CD4-positive, alpha-beta T cell treated with Interleukin-6 for 4 hours (primary cell): ENCODE measurements around the gene DHRS3.

Source experiments
- DNase-seq: peaks from one replicate; pipeline ENCODE4 v3.0.0-alpha.2; 2020; ENCODE audit warnings: mixed read lengths

Gene DHRS3

DNA sequence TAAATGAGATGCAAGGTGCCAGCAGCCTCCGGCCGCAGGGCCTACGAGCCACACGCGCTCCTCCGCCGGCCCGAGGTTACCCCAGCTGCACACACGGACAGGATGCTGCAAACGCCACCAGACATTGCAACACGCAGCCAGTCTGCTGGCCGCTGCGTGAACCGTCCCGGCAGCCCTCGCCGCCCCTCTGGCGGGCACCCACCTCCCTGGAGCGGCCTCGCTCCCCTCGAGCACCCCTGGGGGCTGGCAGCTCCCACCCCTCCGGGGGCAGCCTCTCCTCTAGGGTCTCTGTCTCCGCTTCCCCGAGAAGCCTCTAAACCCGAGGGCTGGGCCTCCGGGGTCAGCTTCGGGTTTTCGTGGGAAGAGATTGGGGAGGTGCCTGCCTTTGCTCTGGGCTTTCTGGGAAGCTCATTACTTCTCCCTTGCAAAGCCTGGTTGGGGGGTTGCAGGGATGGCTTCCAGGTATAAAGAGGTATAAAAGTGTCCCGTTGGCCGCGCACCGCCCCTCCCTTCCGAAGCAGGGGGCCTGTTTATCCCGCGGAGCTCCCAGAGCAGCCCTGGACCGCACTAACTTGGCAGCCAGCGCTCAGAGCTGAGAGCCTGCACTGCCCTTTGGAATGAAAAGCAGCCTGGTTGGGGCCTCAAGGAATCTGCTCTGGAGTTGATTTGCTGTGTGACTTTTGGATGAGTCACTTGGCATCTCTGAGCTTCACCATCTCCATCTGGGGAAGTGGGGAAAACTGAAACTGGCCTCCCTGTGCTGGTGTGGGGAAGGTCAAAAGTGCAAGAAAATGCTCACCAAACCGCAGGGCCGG is 21.8 kb downstream of the DHRS3 start:
- no peak for DNase-seq

DNA sequence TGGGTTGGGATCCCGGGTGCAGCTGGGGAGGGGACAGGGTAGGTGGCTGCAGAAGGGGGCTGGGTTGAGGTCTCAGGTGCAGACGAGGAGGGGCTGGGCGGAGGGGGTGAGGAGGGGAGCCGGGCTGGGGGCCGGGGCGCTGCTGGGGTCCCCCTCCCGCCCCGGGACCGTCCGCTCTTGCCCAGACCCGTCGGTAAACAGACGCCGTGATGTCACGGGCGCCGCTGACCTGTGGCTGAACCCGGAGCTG is 22.3 kb downstream of the DHRS3 start:
- DNase-seq = no peak

DNA sequence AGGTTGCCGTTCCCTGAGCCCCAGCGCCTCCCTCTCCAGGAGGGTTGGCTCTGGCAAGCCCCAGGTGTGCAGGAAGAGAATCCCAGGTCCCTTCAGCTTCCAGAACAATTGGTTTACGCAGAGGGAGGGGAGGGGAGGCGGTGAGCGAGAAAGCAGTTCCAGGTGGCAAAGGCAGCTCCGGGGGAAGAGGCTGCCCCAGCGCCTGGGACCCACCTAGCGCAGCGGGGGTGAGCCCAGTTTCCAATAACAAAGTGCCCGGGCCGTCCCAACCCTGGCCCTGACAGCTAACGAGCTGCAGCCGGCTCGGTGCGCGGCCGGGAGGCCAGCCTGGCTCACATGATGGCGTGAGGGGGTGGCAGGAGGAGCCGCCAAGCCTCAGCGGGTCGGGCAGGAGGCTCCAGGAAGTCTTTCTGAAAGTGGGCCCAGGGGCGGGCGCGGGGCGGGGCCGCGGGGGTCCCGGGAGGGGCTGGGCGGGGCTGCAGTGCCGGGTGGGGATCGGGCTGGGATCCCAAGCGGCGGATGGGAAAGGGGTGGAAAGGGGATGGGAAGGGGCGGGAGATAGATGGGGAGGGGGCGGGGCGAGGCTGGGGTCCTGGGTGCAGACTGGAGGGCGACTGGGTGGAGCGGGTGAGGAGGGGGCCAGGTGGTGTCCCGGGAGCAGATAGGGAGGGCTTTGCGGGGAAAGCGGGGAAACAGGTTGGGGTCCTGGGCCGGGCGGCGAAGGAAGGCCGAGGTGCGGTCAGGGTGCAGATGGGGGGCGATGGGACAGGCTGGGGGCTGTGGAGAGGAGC is 22.8 kb downstream of the DHRS3 start:
- DNase-seq = peak; percentile 50

DNA sequence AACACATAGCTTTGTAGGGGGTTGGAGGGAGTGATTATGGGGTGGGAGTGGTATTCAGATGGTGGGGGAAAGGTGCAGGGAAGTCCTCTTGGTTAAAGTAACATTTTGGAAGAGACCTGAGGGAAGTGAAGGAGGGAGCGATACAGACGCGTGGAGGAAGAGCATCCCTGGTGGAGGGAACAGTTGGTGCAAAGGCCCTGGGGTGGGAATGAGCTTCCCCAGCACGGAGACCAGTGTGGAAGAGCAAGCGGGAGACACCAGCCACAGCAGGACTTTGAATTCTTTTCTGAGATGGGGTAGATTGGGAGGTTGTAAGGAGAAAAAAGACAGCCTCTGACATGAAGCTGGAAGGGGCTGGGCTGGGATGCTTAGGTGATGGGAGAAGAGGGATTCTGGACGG is 23.5 kb downstream of the DHRS3 start:
- no peak for DNase-seq

DNA sequence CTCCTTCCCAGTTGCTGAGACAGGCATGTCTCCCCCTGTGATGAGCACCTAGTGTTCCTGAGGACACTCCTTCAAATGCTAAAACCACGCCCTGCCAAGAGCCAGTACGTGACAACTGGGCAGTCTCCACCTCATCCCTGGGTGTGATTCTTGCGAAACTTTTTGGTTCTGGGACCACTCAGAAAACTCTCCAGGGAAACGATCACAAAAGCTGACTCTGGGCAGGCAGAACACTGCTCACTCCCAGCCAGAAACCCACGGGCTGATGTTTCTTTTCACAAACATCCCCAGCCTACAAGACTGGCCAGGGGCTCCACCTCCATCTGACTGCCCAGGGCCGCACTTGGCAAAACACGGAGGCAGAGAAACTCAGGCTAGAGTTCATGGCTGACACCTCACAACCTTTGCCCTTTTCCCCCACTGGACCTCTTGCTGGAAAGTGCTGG is 24.4 kb downstream of the DHRS3 start:
- no peak for DNase-seq

DNA sequence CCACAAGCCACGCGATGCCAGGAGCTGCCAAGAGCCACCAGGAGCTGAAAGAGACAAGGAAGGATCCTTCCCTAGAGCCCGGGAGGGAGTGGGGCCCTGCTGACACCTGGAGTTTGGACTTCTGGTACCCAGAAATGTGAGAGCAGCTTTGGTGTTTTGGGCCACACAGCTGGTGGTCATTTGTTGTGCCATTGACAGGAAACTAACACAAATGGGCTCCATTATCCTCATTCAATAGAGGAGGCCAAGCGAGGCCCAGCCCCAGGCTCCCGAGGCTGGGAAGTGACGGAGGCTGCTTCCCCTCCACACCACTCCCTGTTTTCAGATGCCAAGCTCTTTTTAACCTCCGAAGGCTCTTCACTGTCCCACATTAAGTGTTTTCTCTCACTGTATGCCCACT is 25.5 kb downstream of the DHRS3 start:
- no peak for DNase-seq

DNA sequence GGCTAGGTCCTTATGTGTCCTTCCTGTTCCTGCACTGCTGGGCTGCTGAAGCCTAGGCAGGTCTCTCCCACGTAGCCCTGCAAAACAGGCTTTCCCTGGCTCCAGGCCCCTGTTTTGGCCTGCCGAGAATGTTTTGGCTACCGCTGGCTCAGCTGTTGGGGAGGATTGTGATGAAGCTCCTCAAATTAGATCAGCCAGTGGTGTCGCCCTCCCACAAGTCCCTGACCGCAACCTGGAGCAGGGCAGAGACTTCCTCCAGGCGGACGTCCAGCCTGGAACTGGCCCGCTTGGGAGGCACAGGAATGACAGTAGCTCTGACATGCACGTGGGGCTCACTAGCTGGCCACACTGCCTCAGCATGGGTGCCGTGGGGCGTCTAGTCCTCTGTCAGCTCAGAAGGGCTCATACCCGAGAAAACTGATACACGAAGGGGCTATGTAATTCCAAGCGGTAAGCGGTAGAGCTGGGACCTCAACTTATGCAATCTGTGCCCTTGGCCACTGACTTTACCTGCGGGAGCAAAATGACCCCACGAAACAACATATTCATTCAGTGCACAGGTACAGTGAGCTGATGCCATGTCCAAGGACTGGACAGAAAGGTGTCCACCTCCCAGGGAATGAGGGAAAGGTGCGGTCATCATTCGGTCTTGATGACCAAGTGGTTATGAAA is 26.6 kb downstream of the DHRS3 start:
- DNase-seq = no peak

DNA sequence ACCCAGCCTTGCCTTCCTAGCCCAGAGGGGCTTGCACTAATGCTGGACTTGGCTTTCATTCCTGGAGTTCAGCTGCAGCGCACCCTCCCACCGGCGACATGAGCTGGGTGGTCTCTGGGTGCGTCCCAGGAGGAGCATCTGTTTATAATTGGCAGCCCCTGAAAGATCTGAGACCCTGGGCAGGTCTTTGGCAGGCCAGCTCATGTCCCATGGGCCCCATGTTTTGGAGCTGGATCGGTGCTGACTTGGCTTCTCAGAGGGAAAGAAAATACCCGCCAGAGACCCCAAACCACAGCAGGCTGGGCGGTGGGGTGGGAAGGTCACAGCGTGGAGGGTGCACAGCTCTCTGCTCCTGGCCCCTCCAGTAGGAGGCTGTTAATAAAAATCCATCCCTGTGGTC is 29.3 kb downstream of the DHRS3 start:
- no peak for DNase-seq

DNA sequence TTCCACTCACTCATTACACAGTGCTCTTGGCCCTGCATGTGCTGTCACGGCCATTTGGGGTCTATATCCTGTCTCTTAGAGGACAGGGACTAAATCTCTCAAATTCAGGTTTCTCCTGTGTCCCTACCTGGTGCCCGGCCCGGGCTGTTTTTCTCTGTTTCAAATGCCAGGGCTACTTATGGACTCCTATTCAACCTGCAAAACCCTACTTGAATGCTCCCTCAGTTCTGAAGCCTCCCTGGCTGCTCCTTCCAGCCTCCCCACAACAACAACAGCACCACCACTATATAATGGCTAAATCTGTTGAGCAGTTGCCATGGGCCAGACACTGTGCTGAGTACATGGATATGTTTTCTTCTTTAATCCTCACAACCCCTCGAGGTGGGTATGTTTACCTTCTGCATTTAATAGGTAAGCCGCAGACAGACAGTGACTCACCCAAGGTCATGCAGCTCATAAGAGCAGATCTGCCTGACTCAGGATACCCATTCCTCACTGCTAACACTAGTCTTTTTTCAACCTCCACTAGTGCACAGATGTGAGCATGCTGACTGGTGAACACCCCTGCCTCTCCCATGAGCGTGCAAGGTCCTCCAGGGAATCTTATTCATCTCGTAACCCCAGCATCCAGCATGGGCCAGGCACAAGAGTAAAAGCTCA is 29.9 kb downstream of the DHRS3 start:
- no peak for DNase-seq

DNA sequence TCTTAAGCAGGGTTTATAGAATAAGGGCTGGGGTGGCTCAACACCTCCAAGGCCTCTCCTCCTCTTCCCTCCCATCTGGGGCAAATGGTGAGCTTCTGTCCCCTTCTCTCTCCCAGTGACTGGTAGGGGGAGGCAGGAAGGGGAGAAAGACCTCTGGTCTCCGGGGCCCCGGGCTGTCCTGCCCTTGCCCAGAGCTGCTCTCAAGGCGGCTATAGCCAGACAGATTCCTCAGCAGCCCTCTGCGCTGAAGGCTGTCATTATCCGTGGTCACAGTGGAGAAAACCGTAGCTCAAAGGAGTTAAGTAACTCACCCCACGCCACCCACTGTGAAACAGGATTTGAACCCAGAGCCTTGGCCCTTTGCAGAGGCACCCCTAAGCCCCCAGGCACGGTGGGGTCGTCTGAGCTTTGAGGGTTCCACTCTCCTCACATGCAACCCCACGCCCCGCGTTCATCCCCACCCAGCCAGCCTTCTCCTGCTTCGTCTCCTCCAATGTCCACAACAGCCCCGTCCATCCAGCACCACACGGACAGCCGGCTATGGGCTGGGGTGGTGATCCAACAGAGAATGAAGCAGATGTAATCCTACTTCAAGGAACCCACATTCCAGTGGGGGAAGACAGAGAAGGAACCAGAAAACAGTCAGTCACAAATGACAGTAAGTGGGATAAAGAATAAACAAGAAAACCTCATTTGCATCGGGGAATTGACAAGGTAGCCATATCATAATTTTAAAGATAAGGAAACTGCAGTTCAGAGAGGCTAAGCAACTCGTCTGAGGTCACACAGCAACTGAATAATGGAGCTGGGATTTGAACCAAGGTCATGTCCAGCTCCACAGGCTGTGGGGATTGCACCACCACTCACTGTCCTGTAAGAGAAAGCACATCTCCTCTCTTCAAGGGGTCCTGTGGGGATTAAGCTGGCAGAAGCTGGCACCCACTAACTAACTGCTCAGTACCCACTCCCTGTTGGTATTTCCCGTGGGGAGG is 31.8 kb downstream of the DHRS3 start:
- no peak for DNase-seq

DNA sequence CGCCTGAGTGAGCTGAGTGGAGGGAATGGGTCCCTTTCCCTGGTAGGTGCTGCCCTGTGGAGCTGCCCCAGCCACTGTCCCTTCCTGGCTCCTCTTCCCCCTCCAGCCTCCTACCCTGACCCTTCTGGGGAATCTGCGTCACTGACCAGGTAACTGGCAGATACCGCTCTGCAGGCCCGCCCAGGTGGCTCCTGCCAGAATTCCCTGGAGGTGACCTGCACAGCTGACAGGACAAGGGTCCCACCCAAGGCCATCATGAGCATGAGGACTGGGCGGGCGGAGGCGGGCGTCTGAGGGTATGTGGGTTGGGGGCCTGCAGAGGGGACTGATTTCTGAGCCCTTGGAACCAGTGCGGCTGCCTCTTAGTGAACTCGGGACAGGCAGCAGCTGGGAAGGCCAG is 32.5 kb downstream of the DHRS3 start:
- DNase-seq = no peak

DNA sequence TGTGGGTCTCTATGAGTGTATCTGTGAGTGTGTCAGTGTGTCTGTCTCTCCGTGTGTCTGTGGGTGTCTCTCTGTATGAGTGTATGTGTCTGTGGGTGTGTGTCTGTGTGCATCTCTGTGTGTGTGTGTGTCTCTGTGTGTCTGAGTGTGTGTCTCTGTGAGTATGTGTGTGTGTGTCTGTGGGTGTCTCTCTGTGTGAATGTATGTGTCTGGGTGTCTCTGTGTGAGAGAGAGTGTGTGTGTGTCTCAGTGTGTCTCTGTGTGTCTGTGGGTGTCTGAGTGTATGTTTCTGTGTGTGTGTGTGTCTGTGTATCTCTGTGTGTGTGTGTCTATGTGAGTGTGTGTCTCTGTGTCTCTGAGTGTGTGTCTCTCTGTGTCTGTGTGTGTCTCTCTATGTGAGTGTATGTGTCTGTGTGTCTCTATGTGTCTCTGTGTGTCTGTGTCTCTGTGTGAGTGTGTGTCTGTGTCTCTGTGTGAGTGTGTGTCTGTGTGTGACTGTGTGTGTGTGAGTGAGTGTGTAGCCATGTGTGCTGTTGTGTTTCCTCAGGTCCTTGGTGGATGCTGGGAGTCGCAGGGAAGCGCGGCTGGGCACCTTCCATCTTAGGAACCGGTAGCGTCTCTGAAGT is 33.0 kb downstream of the DHRS3 start:
- DNase-seq = no peak

DNA sequence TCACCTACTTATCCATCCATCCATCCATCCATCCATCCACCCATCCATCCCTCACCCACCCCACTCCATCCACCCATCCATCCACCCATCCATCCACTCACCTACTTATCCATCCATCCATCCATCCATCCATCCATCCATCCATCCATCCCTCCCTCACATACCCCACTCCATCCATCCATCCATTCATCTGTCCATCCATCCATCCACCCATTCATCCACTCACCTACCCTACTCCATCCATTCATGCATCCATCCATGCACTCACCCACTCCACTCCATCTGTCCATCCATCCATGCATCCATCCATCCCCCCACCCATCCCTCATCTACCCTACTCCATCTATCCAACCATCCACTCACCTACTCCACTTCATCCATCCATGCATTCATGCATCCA is 34.5 kb downstream of the DHRS3 start:
- no peak for DNase-seq

DNA sequence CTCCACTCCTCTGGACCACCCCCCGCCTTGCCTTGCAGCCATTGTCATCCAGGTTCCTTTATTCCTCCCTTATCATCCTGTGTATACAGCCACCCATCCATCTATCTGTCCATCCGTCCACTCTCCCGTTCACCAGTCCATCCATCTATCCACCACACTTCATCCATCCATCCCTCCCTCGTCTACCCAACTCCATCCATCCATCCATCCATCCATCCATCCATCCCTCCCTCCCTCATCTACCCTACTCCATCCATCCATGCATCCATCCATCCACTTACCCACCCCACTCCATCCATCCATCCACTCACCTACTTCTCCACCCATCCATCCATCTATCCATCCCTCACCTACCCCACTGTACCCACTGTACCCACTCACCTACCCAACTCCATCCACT is 35.4 kb downstream of the DHRS3 start:
- DNase-seq = no peak

DNA sequence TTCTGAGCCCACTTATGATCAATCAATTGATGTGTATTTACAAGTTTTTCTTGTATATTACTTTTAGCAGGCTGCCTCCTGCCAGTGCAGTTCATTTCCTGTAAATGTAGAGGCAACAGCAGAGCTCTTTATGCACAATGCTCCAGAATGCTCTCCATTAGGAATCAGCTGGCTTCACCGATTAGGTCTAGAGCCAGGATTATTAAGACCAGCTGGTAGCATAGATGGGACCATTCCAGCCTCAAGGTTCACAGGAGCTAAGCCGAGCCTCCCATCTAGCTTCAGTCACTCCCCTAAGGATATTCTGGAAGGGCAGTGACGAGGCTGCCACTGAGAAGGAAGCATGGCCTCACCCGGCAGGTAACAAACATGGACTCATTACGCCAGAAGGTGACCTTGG is 36.8 kb downstream of the DHRS3 start:
- no peak for DNase-seq

DNA sequence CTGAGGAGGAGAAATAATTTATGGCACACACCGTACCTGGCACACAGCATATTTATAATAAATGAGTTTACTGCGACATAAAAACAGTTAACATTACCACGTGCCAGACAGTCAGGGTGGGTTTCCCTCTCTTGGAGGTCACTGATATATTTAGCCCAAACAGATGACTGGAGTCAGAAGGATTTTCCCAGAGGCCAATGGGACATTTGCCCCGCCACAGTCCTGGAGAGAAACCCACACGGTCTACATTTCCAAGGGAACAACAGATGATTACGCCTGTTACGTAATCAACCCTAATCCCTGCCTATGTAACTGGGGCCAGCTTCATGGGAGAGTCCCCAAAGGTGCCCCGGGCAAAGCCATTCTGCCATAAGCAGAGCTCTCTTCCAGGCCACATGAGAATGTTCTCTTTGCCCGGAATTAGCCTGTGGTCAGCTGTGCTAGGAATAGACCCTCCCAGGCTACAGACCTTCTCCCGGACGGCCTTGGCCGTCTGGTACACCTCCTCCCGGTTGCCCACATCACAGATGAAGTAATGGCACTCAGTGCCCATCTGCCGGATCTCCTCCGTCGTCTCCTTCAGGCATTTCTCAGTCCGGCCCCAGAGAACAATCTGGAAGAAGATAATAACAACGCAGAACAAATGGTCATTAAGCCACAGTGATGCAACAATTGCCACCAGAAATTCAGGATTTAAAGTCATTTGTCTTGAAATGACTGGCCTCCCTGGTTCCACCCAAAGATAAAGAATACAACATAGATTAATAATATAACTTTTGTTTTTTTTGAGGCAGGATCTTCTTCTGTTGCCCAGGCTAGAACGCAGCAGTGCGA is 37.7 kb downstream of the DHRS3 start:
- no peak for DNase-seq

DNA sequence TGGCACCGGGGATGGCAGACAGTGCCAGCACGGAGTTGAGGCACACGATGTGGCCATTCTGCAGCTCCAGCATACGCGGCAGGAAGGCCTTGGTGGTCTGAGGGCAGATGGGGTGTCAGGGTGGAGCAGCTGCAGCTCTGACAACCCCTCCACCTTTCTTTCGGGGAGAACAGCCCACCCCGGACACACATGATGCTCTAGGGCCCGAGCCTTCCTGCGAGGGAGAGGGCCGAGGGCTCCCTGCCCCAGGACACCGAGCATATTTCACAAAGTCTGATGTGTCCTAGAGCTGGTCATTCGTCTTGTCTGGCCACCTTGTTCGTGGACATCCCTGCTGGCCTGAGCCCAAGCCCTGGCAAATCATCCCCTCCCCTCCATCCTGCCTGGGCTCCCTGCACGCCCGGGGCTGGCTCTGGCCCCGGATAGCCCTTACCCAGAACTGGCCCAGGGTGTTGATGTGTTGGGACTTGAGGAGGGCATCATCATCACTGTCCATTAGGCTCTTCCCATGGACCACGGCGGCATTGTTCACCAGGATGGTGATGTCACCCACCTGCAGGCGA is 39.1 kb downstream of the DHRS3 start:
- no peak for DNase-seq

DNA sequence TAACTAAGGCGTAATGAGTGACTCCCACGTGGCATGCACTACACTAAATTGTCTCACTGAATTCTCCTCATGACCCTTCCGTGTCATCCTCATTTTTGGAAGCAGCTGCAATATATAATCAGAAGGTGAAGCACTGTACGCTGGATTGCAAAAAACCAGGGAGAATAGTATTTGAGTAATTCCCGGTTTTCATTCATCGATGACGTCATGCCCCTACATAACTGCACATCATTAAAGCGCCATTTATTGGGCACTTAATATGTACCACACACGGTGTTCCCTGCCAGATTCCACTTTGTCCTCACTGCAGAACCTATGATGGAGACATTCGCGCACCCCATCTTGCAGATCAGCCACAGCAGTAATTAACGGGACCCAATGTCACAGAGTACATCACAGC is 41.0 kb downstream of the DHRS3 start:
- DNase-seq = no peak

DNA sequence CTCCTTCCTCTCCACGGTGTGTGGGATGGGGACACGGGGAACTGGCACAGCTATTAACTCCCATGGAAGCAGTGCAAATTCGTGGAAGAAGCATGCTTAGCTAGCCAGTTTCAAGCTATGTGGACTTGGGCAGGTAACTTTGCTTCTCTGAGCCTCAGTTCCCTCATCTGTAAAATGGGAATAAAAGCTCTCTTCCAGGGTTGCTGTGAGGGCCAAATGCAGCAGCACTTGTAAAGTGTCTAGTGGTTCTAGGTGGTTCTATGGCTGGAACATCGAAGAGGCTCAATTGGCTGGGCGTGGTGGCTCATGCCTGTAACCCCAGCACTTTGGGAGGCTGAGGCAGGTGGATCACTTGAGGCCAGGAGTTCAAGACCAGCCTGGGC is 43.3 kb downstream of the DHRS3 start:
- no peak for DNase-seq

DNA sequence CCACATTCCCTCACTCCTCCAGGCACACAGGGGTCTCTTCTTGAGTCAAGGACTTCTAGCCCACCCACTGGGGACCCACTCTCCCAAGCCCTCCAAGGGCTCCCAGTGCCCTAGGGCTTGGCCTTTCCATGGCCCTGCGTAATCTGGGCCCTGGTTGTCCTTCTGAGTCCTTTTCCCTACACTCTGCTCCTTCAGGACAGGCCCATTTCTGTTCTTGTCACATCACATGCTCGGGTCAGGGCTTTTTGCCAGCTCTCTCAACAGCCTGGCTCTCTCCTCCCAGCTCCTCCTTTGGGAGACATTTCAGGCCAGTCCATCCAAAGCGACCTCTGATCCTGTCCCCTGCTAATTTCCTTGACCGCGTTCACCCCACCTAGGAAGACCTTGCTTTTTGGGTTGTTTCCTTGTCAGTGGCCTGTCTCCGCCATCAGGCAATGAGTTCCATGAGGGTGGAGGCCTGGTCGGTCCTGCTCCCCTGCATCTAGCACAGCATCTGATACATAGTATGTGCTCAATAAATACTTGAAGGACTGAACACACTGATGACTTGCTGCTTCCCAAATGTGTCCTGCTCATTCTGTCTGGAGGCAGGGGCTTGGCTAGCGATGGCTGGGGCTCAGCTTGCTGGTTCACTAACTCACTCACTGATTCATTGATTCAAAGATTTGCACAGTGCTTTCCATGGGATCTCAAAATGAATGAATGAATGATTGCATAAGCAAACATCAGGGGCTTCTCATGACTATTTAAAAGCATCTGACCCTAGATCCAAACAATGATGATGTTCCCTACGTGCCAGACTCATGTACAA is 44.8 kb downstream of the DHRS3 start:
- no peak for DNase-seq
